Suprapubic skin (tissue), 4 donors: Measurements from ENCODE around the gene KLF15.

Experiments used
- EP300 ChIP-seq: sonication (generic); formaldehyde crosslinking; IDR thresholded peaks from one replicate; pipeline ENCODE4 v1.6.1; 2017; ENCODE audit warnings: antibody characterized with exemption
- POLR2AphosphoS5 ChIP-seq, 3 donors: sonication (generic); formaldehyde crosslinking; IDR thresholded peaks; one replicate each; pipeline ENCODE4 v1.6.1; 2017; ENCODE audit warnings: antibody characterized with exemption in 3 of 3
- TF ChIP-seq, protein P1 (sequence below), 2 donors: fragments of 200-600 bp in 1 of 2; fragments of 450-650 bp in 1 of 2; sonication (generic) in 1 of 2; IDR thresholded peaks; one replicate each; pipeline ENCODE4 v1.5.1; 2016 to 2019; ENCODE audit warnings: antibody characterized with exemption in 2 of 2, mild to moderate bottlenecking in 1 of 2, moderate library complexity in 1 of 2

DNA sequence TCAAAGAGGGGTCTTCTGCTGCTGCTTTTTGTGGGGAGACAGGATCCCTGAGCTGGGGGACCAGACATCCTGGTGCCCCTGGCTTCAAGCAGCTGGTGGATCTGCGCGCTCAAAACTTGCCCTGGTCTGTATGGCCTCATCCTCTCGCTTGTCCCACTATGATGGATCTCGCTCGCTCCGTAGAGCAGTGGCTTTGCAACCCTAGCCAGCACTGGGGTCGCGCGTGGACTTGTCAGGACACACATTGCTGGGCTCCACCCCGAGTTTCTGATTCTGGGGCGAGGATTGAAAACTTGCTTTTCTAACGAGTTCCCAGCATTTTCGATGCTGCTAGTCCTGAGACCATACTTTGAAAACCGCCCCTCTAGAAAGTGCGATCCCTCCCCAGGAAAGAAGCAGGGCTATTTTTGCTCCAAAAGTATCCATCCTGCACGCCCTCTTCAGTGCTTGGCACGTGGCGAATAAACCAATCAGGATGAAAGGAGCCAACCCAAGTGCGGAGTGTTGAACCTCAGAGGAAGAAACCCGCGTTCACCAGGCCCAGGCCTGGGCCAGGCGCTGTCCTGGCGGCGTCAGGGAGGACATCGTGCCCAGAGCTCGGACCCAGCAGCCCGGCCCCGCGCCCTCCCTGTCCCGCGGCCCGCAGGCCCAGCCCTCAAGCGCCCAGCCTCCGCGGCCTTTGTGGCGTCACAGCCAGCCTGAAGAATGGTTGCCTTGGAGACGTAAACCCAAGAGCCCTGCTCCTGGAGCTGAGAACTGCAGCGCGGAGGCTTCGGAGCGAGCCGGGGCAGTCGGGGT is 37.2 kb upstream of the KLF15 start, which contains the start of gene CFAP100:
- TF ChIP-seq POLR2AphosphoS5 (IDR thresholded peaks at IDR 0.05), result no peak
- TF ChIP-seq, protein P1, sequence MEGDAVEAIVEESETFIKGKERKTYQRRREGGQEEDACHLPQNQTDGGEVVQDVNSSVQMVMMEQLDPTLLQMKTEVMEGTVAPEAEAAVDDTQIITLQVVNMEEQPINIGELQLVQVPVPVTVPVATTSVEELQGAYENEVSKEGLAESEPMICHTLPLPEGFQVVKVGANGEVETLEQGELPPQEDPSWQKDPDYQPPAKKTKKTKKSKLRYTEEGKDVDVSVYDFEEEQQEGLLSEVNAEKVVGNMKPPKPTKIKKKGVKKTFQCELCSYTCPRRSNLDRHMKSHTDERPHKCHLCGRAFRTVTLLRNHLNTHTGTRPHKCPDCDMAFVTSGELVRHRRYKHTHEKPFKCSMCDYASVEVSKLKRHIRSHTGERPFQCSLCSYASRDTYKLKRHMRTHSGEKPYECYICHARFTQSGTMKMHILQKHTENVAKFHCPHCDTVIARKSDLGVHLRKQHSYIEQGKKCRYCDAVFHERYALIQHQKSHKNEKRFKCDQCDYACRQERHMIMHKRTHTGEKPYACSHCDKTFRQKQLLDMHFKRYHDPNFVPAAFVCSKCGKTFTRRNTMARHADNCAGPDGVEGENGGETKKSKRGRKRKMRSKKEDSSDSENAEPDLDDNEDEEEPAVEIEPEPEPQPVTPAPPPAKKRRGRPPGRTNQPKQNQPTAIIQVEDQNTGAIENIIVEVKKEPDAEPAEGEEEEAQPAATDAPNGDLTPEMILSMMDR (IDR thresholded peaks at IDR 0.05), result no peak
- TF ChIP-seq EP300, result no peak
